SK-N-SH (cell line): ENCODE data around the gene TGFBRAP1. TPM values are rescaled to one million over a fixed set of nuclear protein-coding genes. Genes with fewer than 3 reads are reported as not detected.

ENCODE experiments used
- CTCF ChIA-PET: fragments of 300-600, 350-600 bp; formaldehyde crosslinking; extraction: SDS; loops from one replicate; lab custom pipeline; 2021; lab: Yijun Ruan, JAX
- POLR2A ChIA-PET: fragments of 350-600 bp; sonication (Branson Sonifier 250); formaldehyde crosslinking; extraction: SDS; loops from one replicate; lab custom pipeline; 2020; ENCODE audit warnings: antibody characterized with exemption, inconsistent platforms; lab: Yijun Ruan, JAX
- DNase-seq: peaks from one replicate; pipeline ENCODE4 v3.0.0; 2012
- H2AFZ ChIP-seq: fragments of 200-600 bp; sonication (generic); 2 replicates; pipeline ENCODE4 v1.8.1; 2016; ENCODE audit warnings: antibody characterized with exemption, mild to moderate bottlenecking, low read depth
- H3F3A ChIP-seq: fragments of 200-600 bp; sonication (generic); replicated peaks from 2 replicates; pipeline ENCODE3; 2016; ENCODE audit warnings: antibody characterized with exemption, mild to moderate bottlenecking; ENCODE audit not compliant: insufficient read depth
- H3K27ac ChIP-seq, 2 experiments: fragments of 200-500 bp in 1 of 2; fragments of 200-600 bp in 1 of 2; sonication (Bioruptor generic) in 1 of 2; sonication (generic), shearing (Covaris generic) in 1 of 2; 2 replicates each; pipeline versions ENCODE4 v1.5.1 to v1.6.1; 2014 to 2016; ENCODE audit warnings: low read depth in 2 of 2, inconsistent platforms in 1 of 2, low read length in 1 of 2, mild to moderate bottlenecking in 1 of 2, mixed read lengths in 1 of 2
- H3K27me3 ChIP-seq: fragments of 200-600 bp; sonication (generic), shearing (Covaris generic); 2 replicates; pipeline ENCODE4 v1.6.1; 2016; ENCODE audit warnings: mixed run types; ENCODE audit not compliant: insufficient read depth
- H3K36me3 ChIP-seq, 2 experiments: fragments of 200-500 bp in 1 of 2; fragments of 200-600 bp in 1 of 2; sonication (Bioruptor generic) in 1 of 2; sonication (generic) in 1 of 2; replicated peaks in 1 of 2; 2 replicates each; pipeline versions ENCODE3 to v1.5.1; 2014 to 2016; ENCODE audit warnings: low read length in 1 of 2, mild to moderate bottlenecking in 1 of 2; ENCODE audit not compliant: insufficient read depth in 2 of 2, control insufficient read depth in 1 of 2
- H3K4me1 ChIP-seq, 2 experiments: fragments of 200-500 bp in 1 of 2; fragments of 200-600 bp in 1 of 2; sonication (Bioruptor generic) in 1 of 2; sonication (generic), shearing (Covaris generic) in 1 of 2; 2 replicates each; pipeline versions ENCODE4 v1.5.1 to v1.6.1; 2014 to 2016; ENCODE audit warnings: low read depth in 1 of 2, low read length in 1 of 2, mixed run types in 1 of 2; ENCODE audit not compliant: insufficient read depth in 2 of 2, control insufficient read depth in 1 of 2
- H3K4me2 ChIP-seq: fragments of 200-600 bp; sonication (generic), shearing (Covaris generic); 2 replicates; pipeline ENCODE4 v1.6.1; 2017; ENCODE audit warnings: mixed run types
- H3K4me3 ChIP-seq, 2 experiments: fragments of 200-500 bp in 1 of 2; fragments of 200-600 bp in 1 of 2; sonication (Bioruptor generic) in 1 of 2; sonication (generic), shearing (Covaris generic) in 1 of 2; 2 replicates each; pipeline versions ENCODE4 v1.5.1 to v1.8.1; 2014 to 2016; ENCODE audit warnings: low read depth in 2 of 2, inconsistent platforms in 1 of 2, low read length in 1 of 2, mild to moderate bottlenecking in 1 of 2, mixed read lengths in 1 of 2, moderate library complexity in 1 of 2
- H3K79me2 ChIP-seq: fragments of 200-600 bp; sonication (generic); 2 replicates; pipeline ENCODE4 v1.8.1; 2017; ENCODE audit warnings: mild to moderate bottlenecking; ENCODE audit not compliant: insufficient read depth
- H3K9ac ChIP-seq: fragments of 200-600 bp; sonication (generic); 2 replicates; pipeline ENCODE4 v1.6.1; 2017; ENCODE audit warnings: mixed run types
- H3K9me2 ChIP-seq: fragments of 200-600 bp; sonication (generic); 2 replicates; pipeline ENCODE4 v1.6.1; 2017; ENCODE audit warnings: mixed run types
- H3K9me3 ChIP-seq: fragments of 200-600 bp; sonication (generic); 2 replicates; pipeline ENCODE4 v1.6.1; 2017; ENCODE audit warnings: mixed run types, mild to moderate bottlenecking, moderate library complexity
- H4K20me1 ChIP-seq: fragments of 200-600 bp; sonication (generic); 2 replicates; pipeline ENCODE4 v1.6.1; 2017; ENCODE audit warnings: mild to moderate bottlenecking, mixed run types; ENCODE audit not compliant: insufficient read depth
- ELF1 ChIP-seq: IDR thresholded peaks from 2 replicates; pipeline ENCODE4 v1.4.0; 2012
- EP300 ChIP-seq, 2 experiments: IDR thresholded peaks; 2 replicates each; pipeline versions ENCODE4 v1.4.0 to v1.6.1; 2012; ENCODE audit warnings: borderline replicate concordance in 1 of 2, low read depth in 1 of 2, low read length in 1 of 2
- EZH2phosphoT487 ChIP-seq: fragments of 200-600 bp; sonication (generic); IDR thresholded peaks from 2 replicates; pipeline ENCODE4 v1.6.1; 2017; ENCODE audit warnings: low read depth, mixed run types, mild to moderate bottlenecking, antibody characterized with exemption, moderate library complexity, borderline replicate concordance
- FOSL2 ChIP-seq: IDR thresholded peaks from 2 replicates; pipeline ENCODE4 v1.4.0; 2012; ENCODE audit warnings: low read depth, mild to moderate bottlenecking, moderate library complexity, borderline replicate concordance
- FOXJ3 ChIP-seq: sonication (generic); formaldehyde crosslinking; IDR thresholded peaks from 2 replicates; pipeline ENCODE4 v1.5.1; 2020; ENCODE audit warnings: mild to moderate bottlenecking, missing genetic modification reagents
- FOXM1 ChIP-seq: IDR thresholded peaks from 2 replicates; pipeline ENCODE4 v1.4.0; 2012; ENCODE audit warnings: low read depth, mild to moderate bottlenecking
- GABPA ChIP-seq: IDR thresholded peaks from 2 replicates; pipeline ENCODE4 v1.4.0; 2012; ENCODE audit warnings: low read depth, mild to moderate bottlenecking
- GATA2 ChIP-seq: sonication (generic); formaldehyde crosslinking; IDR thresholded peaks from 2 replicates; pipeline ENCODE4 v1.5.0; 2020; ENCODE audit warnings: mild to moderate bottlenecking, missing genetic modification reagents
- MXI1 ChIP-seq: IDR thresholded peaks from 2 replicates; pipeline ENCODE4 v1.6.1; 2012; ENCODE audit warnings: mild to moderate bottlenecking, low read depth, low read length, improper control_type of control experiment
- RAD21 ChIP-seq: IDR thresholded peaks from 2 replicates; pipeline ENCODE4 v1.6.1; 2012; ENCODE audit warnings: mild to moderate bottlenecking, low read length
- RCOR1 ChIP-seq: fragments of 150-350 bp; IDR thresholded peaks from 2 replicates; pipeline ENCODE4 v1.6.1; 2017; ENCODE audit warnings: antibody characterized with exemption, low read length
- REST ChIP-seq: IDR thresholded peaks from 2 replicates; pipeline ENCODE4 v1.6.1; 2012; ENCODE audit warnings: mild to moderate bottlenecking, low read depth, low read length, moderate library complexity
- RXRA ChIP-seq: IDR thresholded peaks from 2 replicates; pipeline ENCODE4 v1.4.0; 2012; ENCODE audit warnings: low read depth, mild to moderate bottlenecking, borderline replicate concordance
- SMC3 ChIP-seq: IDR thresholded peaks from 2 replicates; pipeline ENCODE4 v1.6.1; 2012; ENCODE audit warnings: low read depth, low read length, improper control_type of control experiment
- TAF1 ChIP-seq: IDR thresholded peaks from 2 replicates; pipeline ENCODE4 v1.6.1; 2012; ENCODE audit warnings: low read depth, mild to moderate bottlenecking, low read length, moderate library complexity, borderline replicate concordance
- TEAD4 ChIP-seq: IDR thresholded peaks from 2 replicates; pipeline ENCODE4 v1.4.0; 2012; ENCODE audit warnings: mild to moderate bottlenecking, borderline replicate concordance; ENCODE audit not compliant: insufficient read depth
- YY1 ChIP-seq: IDR thresholded peaks from 2 replicates; pipeline ENCODE4 v1.4.0; 2012; ENCODE audit warnings: low read depth, mild to moderate bottlenecking
- ZBTB33 ChIP-seq: IDR thresholded peaks from 2 replicates; pipeline ENCODE4 v1.4.0; 2012; ENCODE audit warnings: low read depth, borderline replicate concordance
- WGBS: methylation state at CpG from one replicate; pipeline ENCODE4 v1.1.6; 2017; ENCODE audit warnings: low lambda C conversion rate; 5-methylcytosine and 5-hydroxymethylcytosine counted together
- polyA plus RNA-seq, 3 experiments: library from polyadenylated mRNA; depleted of rRNA; stranded (reverse); fragments of >200 nt; gene quantifications; 2 replicates each; pipeline ENCODE4 v1.2.3, GENCODE V29; 2012
- TF ChIP-seq, protein P1 (sequence below): IDR thresholded peaks from 2 replicates; pipeline ENCODE4 v1.4.0; 2012; ENCODE audit warnings: low read depth
- TF ChIP-seq, protein P2 (sequence below): IDR thresholded peaks from 2 replicates; pipeline ENCODE4; 2012

Gene TGFBRAP1
- polyA plus RNA-seq, 1 of the 3 experiments (the other 2 are of a cell fraction): 5.7 TPM

DNA sequence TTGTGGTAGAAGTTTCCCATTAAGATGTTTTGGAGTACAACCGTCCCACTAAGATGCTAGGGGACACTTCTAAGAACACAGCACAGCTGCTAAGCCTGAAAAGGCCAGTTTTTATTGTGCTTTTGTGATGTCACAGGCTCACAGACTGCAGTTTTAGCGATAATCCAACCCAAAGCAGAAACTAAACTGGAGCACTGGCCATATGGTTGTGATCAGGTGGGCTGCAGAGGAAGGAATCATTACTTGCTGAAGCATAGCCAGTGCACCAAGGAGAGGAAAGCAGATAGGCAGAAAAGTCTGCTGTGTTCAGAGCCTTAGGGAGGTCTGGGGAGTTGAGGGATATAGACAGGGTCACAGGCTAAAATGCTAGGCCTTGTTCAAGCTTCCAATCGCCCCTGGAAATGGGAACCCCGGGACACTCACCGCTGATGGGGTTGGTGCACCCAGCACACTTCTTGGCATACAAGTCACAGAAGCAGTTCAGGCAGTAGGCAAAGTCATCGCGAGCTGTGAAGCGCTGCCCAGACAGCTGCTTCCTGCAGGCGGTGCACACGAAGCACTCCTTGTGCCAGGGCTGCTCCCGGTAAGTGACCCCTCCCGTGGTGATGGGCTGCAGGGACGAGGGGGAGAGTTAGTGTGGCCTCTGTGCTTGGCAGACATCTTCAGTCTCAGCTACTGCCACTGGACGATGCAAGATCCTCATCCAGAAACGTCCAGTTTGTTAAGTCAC lies 33.5 kb upstream of the TGFBRAP1 start (continued):
- TF ChIP-seq FOSL2: no peak
- no peak for TF ChIP-seq TAF1
- no peak for TF ChIP-seq GATA2 (CRISPR knock-in tag)
- no peak for TF ChIP-seq TEAD4
- TF ChIP-seq FOXM1: no peak
- TF ChIP-seq ELF1: no peak
- TF ChIP-seq, protein P1, sequence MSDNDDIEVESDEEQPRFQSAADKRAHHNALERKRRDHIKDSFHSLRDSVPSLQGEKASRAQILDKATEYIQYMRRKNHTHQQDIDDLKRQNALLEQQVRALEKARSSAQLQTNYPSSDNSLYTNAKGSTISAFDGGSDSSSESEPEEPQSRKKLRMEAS: no peak
- TF ChIP-seq ZBTB33: no peak
- no peak for TF ChIP-seq RAD21
- TF ChIP-seq, all 33 proteins: peak for 0

GRCh38 chr2:105361102-105361889 lies 31.8 kb upstream of the TGFBRAP1 start:
- ChIA-PET CTCF (interaction anchor here (8.6 kb wide), 1 partner anchor 158 kb away, joined by 129 read pairs; no protein-coding TSS in a partner anchor), POLR2A (no interaction called here)
- no peaks in the 10 kb centered on the region for H4K20me1 ChIP-seq
- H3K9me3 ChIP-seq: 0 out of 2 replicates have a peak, but pooled peaks cover 5% of the 10 kb centered on the region
- H3F3A ChIP-seq: peaks cover 32% of the 10 kb centered on the region
- WGBS: 88% methylated on average over 11 of the region's 11 CpGs
- H3K36me3 ChIP-seq: peaks cover 56 to 70% of the 10 kb centered on the region in 2 experiments
- no peak overlapping the region for H3K4me3 ChIP-seq
- no peaks in the 10 kb centered on the region for H3K9me2 ChIP-seq
- H3K27me3 ChIP-seq: no peaks in the 10 kb centered on the region
- no peaks in the 10 kb centered on the region for H3K79me2 ChIP-seq
- no peak overlapping the region for H3K4me2 ChIP-seq
- no peak overlapping the region for H2AFZ ChIP-seq
- no peak overlapping the region for H3K27ac ChIP-seq
- no peak for DNase-seq
- no peak overlapping the region for H3K9ac ChIP-seq
- no peaks in the 10 kb centered on the region; a peak in 1 of 4 replicates for H3K4me1 ChIP-seq
- TF ChIP-seq FOXM1 (no peak), YY1 (no peak), GABPA (no peak), SMC3 (no peak), EZH2phosphoT487 (no peak), RCOR1 (no peak), EP300 (IDR thresholded peaks at IDR 0.05; ENCODE audit: borderline replicate concordance in 1 of 2, low read depth in 1 of 2, low read length in 1 of 2) (no peak), FOXJ3 (CRISPR knock-in tag) (no peak), RXRA (no peak), ZBTB33 (no peak), REST (no peak), MXI1 (no peak)
- TF ChIP-seq, protein P2, sequence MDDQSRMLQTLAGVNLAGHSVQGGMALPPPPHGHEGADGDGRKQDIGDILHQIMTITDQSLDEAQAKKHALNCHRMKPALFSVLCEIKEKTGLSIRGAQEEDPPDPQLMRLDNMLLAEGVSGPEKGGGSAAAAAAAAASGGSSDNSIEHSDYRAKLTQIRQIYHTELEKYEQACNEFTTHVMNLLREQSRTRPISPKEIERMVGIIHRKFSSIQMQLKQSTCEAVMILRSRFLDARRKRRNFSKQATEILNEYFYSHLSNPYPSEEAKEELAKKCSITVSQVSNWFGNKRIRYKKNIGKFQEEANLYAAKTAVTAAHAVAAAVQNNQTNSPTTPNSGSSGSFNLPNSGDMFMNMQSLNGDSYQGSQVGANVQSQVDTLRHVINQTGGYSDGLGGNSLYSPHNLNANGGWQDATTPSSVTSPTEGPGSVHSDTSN: no peak
